Activated gamma-delta T cell treated with Interleukin-2 at 50 U/mL for 16 hours (primary cell): ENCODE data around the gene TTYH2.
"Not testable (repeated sequence)": the region's sequence is repeated elsewhere in the genome, so short reads cannot be mapped to it uniquely, and the experiment has no call there.

Experiments used
- DNase-seq: peaks from one replicate; pipeline ENCODE4 v3.0.0-alpha.2; 2020

The TTYH2 gene

GRCh38 chr17:74240618-74241205, 27.3 kb downstream of the TTYH2 start:
- DNase-seq, result no peak

- DNase-seq, result no peak
Observed at GRCh38 chr17:74241431-74241830, 28.1 kb downstream of the TTYH2 start.

GRCh38 chr17:74241847-74242246, 28.5 kb downstream of the TTYH2 start:
- no peak for DNase-seq

- DNase-seq, result no peak
Observed at GRCh38 chr17:74243013-74243755, 29.8 kb downstream of the TTYH2 start.

- no peak for DNase-seq
Observed at GRCh38 chr17:74244128-74244527, 30.8 kb downstream of the TTYH2 start.

GRCh38 chr17:74244548-74244947, 31.2 kb downstream of the TTYH2 start:
- DNase-seq, result no peak

GRCh38 chr17:74245145-74245831, 31.9 kb downstream of the TTYH2 start:
- DNase-seq, result no peak

- DNase-seq, result no peak
Observed at GRCh38 chr17:74245871-74246270, 32.5 kb downstream of the TTYH2 start.

GRCh38 chr17:74249590-74250270, 36.4 kb downstream of the TTYH2 start:
- no peak for DNase-seq

- no peak for DNase-seq
Observed at GRCh38 chr17:74250324-74250995, 37.1 kb downstream of the TTYH2 start.

- DNase-seq, result no peak
Observed at GRCh38 chr17:74251051-74251450, 37.7 kb downstream of the TTYH2 start.

- DNase-seq, result no peak
Observed at GRCh38 chr17:74251569-74251968, 38.2 kb downstream of the TTYH2 start.

GRCh38 chr17:74252211-74252610, 38.8 kb downstream of the TTYH2 start:
- no peak for DNase-seq

- DNase-seq, result no peak
Observed at GRCh38 chr17:74253036-74253435, 39.7 kb downstream of the TTYH2 start.

- no peak for DNase-seq
Observed at GRCh38 chr17:74257311-74257710, 43.9 kb downstream of the TTYH2 start.

GRCh38 chr17:74259667-74260524, 46.5 kb downstream of the TTYH2 start:
- DNase-seq, result no peak

- DNase-seq, result no peak
Observed at GRCh38 chr17:74260525-74260850, 47.1 kb downstream of the TTYH2 start.

- no peak for DNase-seq
Observed at GRCh38 chr17:74262601-74263000, 49.2 kb downstream of the TTYH2 start.

GRCh38 chr17:74267054-74267453, 53.7 kb downstream of the TTYH2 start:
- not testable (repeated sequence) for DNase-seq

GRCh38 chr17:74267579-74267978, 54.2 kb downstream of the TTYH2 start:
- no peak for DNase-seq

- DNase-seq, result no peak
Observed at GRCh38 chr17:74267987-74268499, 54.7 kb downstream of the TTYH2 start.

GRCh38 chr17:74268558-74268957, 55.2 kb downstream of the TTYH2 start:
- no peak for DNase-seq
